IPS DF 6.9 (cell line): ENCODE measurements around the gene TFR2.
A peak's percentile ranks its signal among the peaks of the same experiment; 100 is the strongest.

Experiments
- DNase-seq: peaks from one replicate; pipeline ENCODE4 v3.0.0-alpha.2; 2013; ENCODE audit warnings: low read depth, low spot score
- H3K27ac ChIP-seq: one replicate; pipeline ENCODE4 v1.5.1; 2013; ENCODE audit warnings: low read length, control low read depth
- H3K27me3 ChIP-seq: 2 replicates; pipeline ENCODE4 v1.6.1; 2013; ENCODE audit warnings: mild to moderate bottlenecking, low read length; ENCODE audit not compliant: control insufficient read depth, insufficient read depth
- H3K36me3 ChIP-seq: 2 replicates; pipeline ENCODE4 v1.6.1; 2013; ENCODE audit warnings: low read length; ENCODE audit not compliant: control insufficient read depth, insufficient read depth
- H3K4me1 ChIP-seq: 2 replicates; pipeline ENCODE4 v1.6.1; 2013; ENCODE audit warnings: low read length; ENCODE audit not compliant: control insufficient read depth, insufficient read depth
- H3K4me3 ChIP-seq: 2 replicates; pipeline ENCODE4 v1.5.1; 2013; ENCODE audit warnings: mild to moderate bottlenecking, low read length
- H3K9me3 ChIP-seq: 2 replicates; pipeline ENCODE4 v1.6.1; 2013; ENCODE audit warnings: low read length, inconsistent platforms; ENCODE audit not compliant: control insufficient read depth, insufficient read depth
- WGBS: extraction: QIAGEN DNeasy Blood & Tissue Kit; methylation state at CpG from one replicate; pipeline ENCODE4 v1.1.7; 2013; ENCODE audit warnings: mixed read lengths, missing lambda C conversion rate; ENCODE audit not compliant: insufficient read length, insufficient coverage; 5-methylcytosine and 5-hydroxymethylcytosine counted together

Gene TFR2

DNA sequence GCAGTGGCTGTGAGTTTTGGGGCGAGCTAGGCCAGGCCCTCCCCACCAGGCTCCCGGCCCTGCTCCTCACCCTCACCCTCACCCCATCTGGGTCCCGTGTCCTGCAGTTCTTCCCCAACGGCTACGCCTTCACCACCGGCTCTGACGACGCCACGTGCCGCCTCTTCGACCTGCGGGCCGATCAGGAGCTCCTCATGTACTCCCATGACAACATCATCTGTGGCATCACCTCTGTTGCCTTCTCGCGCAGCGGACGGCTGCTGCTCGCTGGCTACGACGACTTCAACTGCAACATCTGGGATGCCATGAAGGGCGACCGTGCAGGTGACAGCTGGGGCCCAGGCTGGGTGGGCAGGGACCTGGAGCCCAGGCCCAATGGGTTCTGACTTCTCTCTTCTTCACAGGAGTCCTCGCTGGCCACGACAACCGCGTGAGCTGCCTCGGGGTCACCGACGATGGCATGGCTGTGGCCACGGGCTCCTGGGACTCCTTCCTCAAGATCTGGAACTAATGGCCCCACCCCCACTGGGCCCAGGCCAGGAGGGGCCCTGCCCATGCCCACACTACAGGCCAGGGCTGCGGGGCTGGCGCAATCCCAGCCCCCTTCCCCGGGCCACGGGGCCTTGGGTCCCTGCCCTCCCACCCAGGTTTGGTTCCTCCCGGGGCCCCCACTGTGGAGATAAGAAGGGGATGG lies 37.1 kb upstream of the TFR2 start:
- peaks cover 43% of the 10 kb centered on the region for H3K36me3 ChIP-seq
- H3K9me3 ChIP-seq = no peaks in the 10 kb centered on the region
- no peak overlapping the region for H3K4me3 ChIP-seq
- H3K27me3 ChIP-seq = no peaks in the 10 kb centered on the region
- no CpG with 5 or more reads among the region's 35 CpGs for WGBS
- H3K4me1 ChIP-seq = no peaks in the 10 kb centered on the region; the same call in 1 of the 2 replicates
- DNase-seq = no peak
- H3K27ac ChIP-seq = no peak overlapping the region

DNA sequence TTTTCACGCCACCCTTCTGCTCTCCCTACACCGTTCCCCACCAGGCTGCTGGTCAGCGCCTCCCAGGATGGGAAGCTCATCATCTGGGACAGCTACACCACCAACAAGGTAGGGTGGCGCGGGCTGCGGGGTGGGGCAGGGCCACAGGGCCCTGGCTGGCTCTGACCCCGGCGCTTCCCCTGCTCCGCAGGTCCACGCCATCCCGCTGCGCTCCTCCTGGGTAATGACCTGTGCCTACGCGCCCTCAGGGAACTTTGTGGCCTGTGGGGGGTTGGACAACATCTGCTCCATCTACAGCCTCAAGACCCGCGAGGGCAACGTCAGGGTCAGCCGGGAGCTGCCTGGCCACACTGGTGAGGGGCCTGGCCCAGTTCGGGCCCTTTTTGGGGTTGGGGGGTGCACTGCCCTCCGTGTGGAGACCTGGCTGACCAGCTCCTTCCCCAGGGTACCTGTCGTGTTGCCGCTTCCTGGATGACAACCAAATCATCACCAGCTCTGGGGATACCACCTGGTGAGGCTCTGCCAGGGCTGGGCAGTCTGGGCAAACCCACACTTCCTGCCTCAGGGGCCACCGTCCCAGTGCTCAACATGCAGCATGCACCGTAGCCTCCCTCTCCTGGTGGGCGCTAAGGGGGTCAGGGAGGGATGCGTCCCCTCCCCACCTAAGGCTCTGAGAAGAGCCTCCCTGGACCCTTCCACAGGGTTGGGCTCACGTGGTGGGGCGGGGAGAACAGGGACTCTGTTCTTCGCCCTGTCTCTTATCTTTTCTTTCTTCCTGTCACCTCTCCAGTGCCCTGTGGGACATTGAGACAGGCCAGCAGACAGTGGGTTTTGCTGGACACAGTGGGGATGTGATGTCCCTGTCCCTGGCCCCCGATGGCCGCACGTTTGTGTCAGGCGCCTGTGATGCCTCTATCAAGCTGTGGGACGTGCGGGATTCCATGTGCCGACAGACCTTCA lies 36.2 kb upstream of the TFR2 start:
- Histone ChIP-seq H3K27ac (no peak overlapping the region), H3K4me1 (no peaks in the 10 kb centered on the region), H3K9me3 (no peaks in the 10 kb centered on the region), H3K27me3 (0 out of 2 replicates have a peak, but pooled peaks cover under 1% of the 10 kb centered on the region), H3K4me3 (no peak overlapping the region), H3K36me3 (peaks cover 35% of the 10 kb centered on the region)
- no peak for DNase-seq
- WGBS = no CpG with 5 or more reads among the region's 36 CpGs

DNA sequence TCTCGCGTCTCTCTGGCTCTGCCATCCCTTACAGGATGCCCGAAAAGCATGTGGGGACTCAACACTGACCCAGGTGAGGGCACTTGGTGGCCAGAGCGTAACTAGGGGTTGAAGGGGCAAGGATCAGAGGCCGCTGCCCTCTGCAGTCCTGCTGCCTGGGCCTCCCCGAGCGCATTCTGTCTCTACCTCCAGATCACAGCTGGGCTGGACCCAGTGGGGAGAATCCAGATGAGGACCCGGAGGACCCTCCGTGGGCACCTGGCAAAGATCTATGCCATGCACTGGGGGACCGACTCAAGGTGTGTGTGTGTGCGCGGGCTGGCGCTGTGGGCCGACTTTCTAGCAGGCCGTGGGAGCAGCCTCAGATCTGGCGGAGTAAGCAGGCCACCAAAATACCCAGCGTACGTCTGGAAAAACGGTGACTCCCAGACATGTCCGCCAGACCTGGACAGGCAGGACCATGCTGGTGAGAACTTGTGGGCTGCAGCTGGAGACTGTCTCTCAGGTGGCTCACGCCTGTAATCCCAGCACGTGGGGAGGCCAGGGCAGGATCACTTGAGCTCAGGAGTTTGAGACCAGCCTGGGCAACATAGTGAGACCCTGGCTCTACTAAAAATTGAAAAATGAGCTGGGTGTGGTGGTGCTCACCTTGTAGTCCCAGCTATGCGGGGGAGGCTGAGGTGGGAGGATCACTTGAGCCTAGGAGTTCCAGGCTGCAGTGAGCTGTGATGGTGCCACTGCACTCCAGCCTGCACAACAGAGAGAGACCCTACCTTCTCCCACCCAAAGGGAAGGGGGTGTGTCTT lies 35.4 kb upstream of the TFR2 start:
- no peak for DNase-seq
- H3K4me3 ChIP-seq = no peak overlapping the region; the same call in 1 of the 2 replicates
- no CpG with 5 or more reads among the region's 23 CpGs for WGBS
- H3K4me1 ChIP-seq = no peaks in the 10 kb centered on the region
- 0 out of 2 replicates have a peak, but pooled peaks cover 1% of the 10 kb centered on the region for H3K27me3 ChIP-seq
- no peak overlapping the region for H3K27ac ChIP-seq
- no peaks in the 10 kb centered on the region for H3K9me3 ChIP-seq
- H3K36me3 ChIP-seq = peaks cover 26% of the 10 kb centered on the region

DNA sequence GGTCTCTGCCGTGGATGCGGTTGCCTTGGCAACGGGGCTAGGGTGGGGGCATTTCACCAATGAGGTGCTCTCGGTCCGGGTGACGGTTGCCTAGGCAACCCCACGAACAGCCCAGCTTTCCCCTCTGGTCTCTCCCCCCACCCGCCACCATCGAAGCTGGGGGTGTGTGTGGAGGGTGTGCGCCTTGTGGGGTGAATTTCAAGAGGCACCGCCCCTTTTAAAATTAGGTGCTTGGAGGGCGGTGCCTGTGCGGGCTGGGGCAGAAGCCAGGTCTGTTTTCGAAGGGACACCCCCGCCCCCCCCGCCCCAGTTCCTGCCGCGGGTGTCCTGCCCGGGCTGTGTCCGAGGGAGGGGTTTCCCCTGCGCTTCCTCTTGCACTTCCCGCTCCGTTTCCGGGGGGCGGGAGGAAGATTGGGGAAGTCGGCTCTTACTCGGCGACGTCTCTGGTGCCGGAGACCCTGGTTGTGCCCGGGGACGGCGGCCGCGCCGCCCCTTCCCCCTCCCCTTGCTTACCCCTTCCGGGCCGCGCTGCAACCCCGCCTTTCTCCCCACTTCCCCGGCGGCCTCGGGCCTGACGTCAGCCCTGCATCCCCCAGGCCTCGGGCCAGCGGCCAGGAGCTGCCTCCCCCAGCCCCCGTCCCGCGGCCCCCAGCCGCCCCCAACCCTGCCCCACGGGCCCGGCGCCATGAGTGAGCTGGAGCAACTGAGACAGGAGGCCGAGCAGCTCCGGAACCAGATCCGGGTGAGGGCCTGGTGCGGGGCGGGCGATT lies 34.4 kb upstream of the TFR2 start:
- peak overlapping the region; percentile 43; the same call in 1 of the 2 replicates for H3K4me3 ChIP-seq
- H3K9me3 ChIP-seq = no peaks in the 10 kb centered on the region
- WGBS = no CpG with 5 or more reads among the region's 59 CpGs
- no peak for DNase-seq
- H3K36me3 ChIP-seq = peaks cover 19% of the 10 kb centered on the region
- H3K27ac ChIP-seq = no peak overlapping the region
- no peaks in the 10 kb centered on the region for H3K4me1 ChIP-seq
- H3K27me3 ChIP-seq = 0 out of 2 replicates have a peak, but pooled peaks cover 1% of the 10 kb centered on the region

DNA sequence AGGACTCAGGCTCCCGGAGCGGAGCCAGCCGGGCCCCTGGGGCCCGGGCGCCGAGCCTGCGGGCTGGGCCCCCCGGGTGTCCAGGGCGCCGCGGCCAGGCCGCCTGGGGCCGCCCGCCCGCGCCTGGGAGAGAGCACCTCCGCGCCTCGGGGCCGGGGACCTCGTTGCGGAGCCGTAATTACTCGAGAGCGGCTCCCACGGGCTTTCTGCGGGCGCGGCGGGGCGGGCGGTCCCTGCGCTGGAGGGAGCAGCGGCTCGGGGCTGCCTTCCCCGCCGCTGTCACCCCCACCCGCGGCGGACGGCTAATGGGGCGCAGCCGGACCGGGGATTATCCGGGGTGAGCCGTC lies 33.7 kb upstream of the TFR2 start:
- Histone ChIP-seq H3K27me3 (0 out of 2 replicates have a peak, but pooled peaks cover 1% of the 10 kb centered on the region), H3K27ac (no peak overlapping the region), H3K4me3 (peak overlapping the region; percentile 79; the same call in 1 of the 2 replicates), H3K9me3 (no peaks in the 10 kb centered on the region), H3K4me1 (no peaks in the 10 kb centered on the region), H3K36me3 (peaks cover 17% of the 10 kb centered on the region)
- WGBS = no CpG with 5 or more reads among the region's 46 CpGs
- no peak for DNase-seq

DNA sequence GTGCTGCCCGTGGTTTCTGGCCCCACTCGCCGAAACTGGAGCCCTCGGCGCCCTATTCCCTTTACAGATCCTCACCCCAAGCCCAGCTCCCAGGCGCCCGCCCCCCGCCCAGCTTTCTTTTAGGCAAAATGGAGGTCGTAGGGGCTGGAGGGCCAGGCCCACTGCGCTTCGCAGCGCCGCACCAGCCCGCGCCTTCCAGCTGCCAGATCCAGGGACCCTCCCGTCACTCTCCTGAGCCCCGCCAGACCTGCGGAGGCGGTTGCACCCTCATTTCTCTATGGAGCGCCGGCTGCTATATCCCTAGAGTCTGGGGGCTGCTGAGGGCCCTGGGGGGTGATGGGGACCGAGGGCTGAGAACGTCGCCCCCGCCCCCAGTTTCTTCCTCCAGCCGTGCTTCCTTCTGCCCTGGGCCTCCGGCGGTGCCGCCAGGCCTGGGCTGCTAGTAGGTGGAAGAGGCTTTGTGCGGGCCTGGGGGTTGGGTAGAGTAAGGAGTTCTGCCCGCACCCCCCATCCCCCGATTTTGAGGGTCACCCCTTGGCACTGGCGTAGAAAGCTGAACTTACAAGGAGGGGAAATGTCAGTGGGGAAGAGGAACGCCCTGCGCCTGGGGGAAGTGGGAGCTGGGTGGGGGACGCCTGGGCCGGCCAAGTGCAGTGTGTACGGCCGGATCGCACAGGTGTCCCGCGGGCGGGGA lies 33.2 kb upstream of the TFR2 start:
- Histone ChIP-seq H3K4me1 (no peaks in the 10 kb centered on the region), H3K27me3 (0 out of 2 replicates have a peak, but pooled peaks cover 1% of the 10 kb centered on the region), H3K9me3 (no peaks in the 10 kb centered on the region), H3K4me3 (peak overlapping the region; percentile 79; the same call in 1 of the 2 replicates), H3K36me3 (peaks cover 17% of the 10 kb centered on the region), H3K27ac (no peak overlapping the region)
- WGBS = no CpG with 5 or more reads among the region's 43 CpGs
- no peak for DNase-seq

DNA sequence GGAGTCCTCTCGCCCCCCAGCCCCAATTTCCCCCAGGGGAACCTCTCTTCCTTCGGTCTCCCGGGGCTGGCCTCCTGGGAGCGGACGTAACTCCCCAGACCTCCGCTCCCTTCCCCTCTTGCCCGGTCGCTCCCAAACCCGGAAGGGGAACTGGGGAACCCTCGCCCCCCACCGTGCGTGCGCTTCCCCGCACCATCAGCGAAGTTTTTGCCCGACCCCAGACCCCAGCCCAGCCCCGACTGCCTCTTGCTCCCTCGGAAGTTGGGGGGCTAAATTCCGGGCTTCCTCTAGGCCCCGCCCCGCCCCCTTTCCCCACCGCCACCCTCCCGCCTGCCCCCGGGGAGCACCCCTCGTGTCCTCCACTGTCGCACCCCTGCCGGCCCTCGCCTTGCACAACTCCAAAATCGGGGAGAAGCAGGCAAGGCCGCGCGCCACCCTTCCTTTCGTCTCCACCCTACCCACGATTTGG lies 32.6 kb upstream of the TFR2 start:
- DNase-seq = no peak
- H3K4me1 ChIP-seq = no peaks in the 10 kb centered on the region
- 0 out of 2 replicates have a peak, but pooled peaks cover 1% of the 10 kb centered on the region for H3K27me3 ChIP-seq
- whole genome bisulfite sequencing = no CpG with 5 or more reads among the region's 34 CpGs
- no peaks in the 10 kb centered on the region for H3K9me3 ChIP-seq
- peaks cover 17% of the 10 kb centered on the region for H3K36me3 ChIP-seq
- H3K4me3 ChIP-seq = peak overlapping the region; percentile 79
- H3K27ac ChIP-seq = no peak overlapping the region

DNA sequence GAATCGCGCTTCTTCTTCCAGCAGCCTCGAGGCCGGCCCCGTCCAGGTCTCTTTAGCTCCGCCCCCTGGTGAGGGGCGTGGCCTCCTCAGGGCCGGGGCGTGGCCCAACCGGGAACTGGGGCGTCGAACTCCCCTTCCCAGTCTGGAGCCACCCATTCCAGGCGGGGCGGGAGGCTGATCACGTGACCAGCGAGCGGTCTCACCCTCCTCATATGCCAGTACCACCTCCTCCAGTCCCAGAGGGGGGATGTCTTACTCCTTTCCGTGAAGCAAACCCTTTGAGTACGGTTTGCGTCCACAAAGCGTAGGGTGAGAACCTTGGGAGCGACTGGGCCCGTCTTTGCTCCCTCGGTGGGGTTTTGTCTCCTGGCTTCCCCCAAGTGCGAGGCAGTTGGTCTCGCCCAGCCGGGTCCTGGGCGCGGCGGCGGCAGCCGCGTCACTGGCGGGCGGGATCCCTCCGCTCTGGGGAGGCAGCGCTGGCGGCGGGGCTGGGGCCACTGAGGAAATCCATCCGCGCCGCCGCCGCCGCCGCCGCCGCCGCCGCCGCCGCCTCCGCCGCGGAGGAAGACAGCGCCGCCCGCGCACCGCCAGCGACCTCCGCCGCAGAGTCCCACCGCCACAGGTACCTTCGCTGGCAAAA lies 32.1 kb upstream of the TFR2 start, which contains the start of gene GNB2:
Gene GNB2 (plus strand): TSS at position 439 of the 640 bp plus-strand sequence. CDS start 2,526 bp downstream, outside the sequence.
- peak; percentile 84 for DNase-seq
- H3K4me1 ChIP-seq = no peaks in the 10 kb centered on the region
- H3K4me3 ChIP-seq = peak within 1 kb of the TSS; percentile 79
- peaks cover 15% of the 10 kb centered on the region for H3K36me3 ChIP-seq
- H3K9me3 ChIP-seq = no peaks in the 10 kb centered on the region
- WGBS = no CpG with 5 or more reads among the region's 65 CpGs
- 0 out of 2 replicates have a peak, but pooled peaks cover 1% of the 10 kb centered on the region for H3K27me3 ChIP-seq
- H3K27ac ChIP-seq = no peak within 1 kb of the TSS
